ENCODE measurements around the gene HGF. TPM values are rescaled to one million over a fixed set of nuclear protein-coding genes. Genes with fewer than 3 reads are reported as not detected.
A peak's percentile ranks its signal among the peaks of the same experiment; 100 is the strongest.

Gene HGF
- total RNA-seq, 4 donors from 2014 or later = 4.7 to 13.6 (median 8.5) TPM

- H3K27ac ChIP-seq = peak overlapping the region in 2 of 4 donors; percentile 13 to 26
- no peaks in the 10 kb centered on the region for H3K36me3 ChIP-seq
- TF ChIP-seq POLR2A (IDR thresholded peaks at IDR 0.05) (no peak), POLR2AphosphoS5 (IDR thresholded peaks at IDR 0.05) (no peak), EP300 (IDR thresholded peaks at IDR 0.05) (no peak), CTCF (IDR thresholded peaks at IDR 0.05) (no peak)
- 64 to 77% methylated on average over 8 to 12 of the region's 12 CpGs for WGBS, 2 donors (ENCODE audit: low coverage in 1 of 2)
- no peaks in the 10 kb centered on the region for H3K27me3 ChIP-seq
- no peaks in the 10 kb centered on the region for H3K4me1 ChIP-seq
- peak; percentile 60 for ATAC-seq
- H3K9me3 ChIP-seq = no peaks in the 10 kb centered on the region
- H3K4me3 ChIP-seq = no peak overlapping the region
Observed at GRCh38 chr7:81791568-81792518, 22.0 kb upstream of the HGF start.

- Histone ChIP-seq H3K4me1 (no peaks in the 10 kb centered on the region), H3K4me3 (no peak overlapping the region), H3K9me3 (no peaks in the 10 kb centered on the region), H3K36me3 (no peaks in the 10 kb centered on the region), H3K27me3 (no peaks in the 10 kb centered on the region), H3K27ac (no peak overlapping the region)
- no peak for ATAC-seq
- TF ChIP-seq EP300 (IDR thresholded peaks at IDR 0.05) (no peak), POLR2A (IDR thresholded peaks at IDR 0.05) (no peak), CTCF (IDR thresholded peaks at IDR 0.05) (no peak), POLR2AphosphoS5 (IDR thresholded peaks at IDR 0.05) (no peak)
- WGBS, 2 donors (ENCODE audit: low coverage in 1 of 2) = 64 to 80% methylated on average over 1 of the region's 1 CpG
Observed at GRCh38 chr7:81790686-81791085, 20.8 kb upstream of the HGF start.

- no peaks in the 10 kb centered on the region for H3K4me1 ChIP-seq
- H3K9me3 ChIP-seq = no peaks in the 10 kb centered on the region
- WGBS, 2 donors (ENCODE audit: low coverage in 1 of 2) = 36 to 54% methylated on average over 2 of the region's 2 CpGs
- no peak for ATAC-seq
- no peak overlapping the region for H3K27ac ChIP-seq
- H3K4me3 ChIP-seq = no peak overlapping the region
- no peaks in the 10 kb centered on the region for H3K27me3 ChIP-seq
- no peak for TF ChIP-seq CTCF (IDR thresholded peaks at IDR 0.05)
- no peak for TF ChIP-seq POLR2AphosphoS5 (IDR thresholded peaks at IDR 0.05)
- no peak for TF ChIP-seq POLR2A (IDR thresholded peaks at IDR 0.05)
- TF ChIP-seq EP300 (IDR thresholded peaks at IDR 0.05) = no peak
- no peaks in the 10 kb centered on the region for H3K36me3 ChIP-seq
Observed at GRCh38 chr7:81790120-81790500, 20.3 kb upstream of the HGF start.

- no peaks in the 10 kb centered on the region for H3K9me3 ChIP-seq
- no peaks in the 10 kb centered on the region for H3K36me3 ChIP-seq
- H3K27ac ChIP-seq = no peak overlapping the region
- no peak for ATAC-seq
- H3K27me3 ChIP-seq = no peaks in the 10 kb centered on the region
- no peaks in the 10 kb centered on the region for H3K4me1 ChIP-seq
- WGBS, 2 donors (ENCODE audit: low coverage in 1 of 2) = 100% methylated on average over 1 of the region's 1 CpG
- TF ChIP-seq POLR2A (IDR thresholded peaks at IDR 0.05) (no peak), CTCF (IDR thresholded peaks at IDR 0.05) (no peak), EP300 (IDR thresholded peaks at IDR 0.05) (no peak), POLR2AphosphoS5 (IDR thresholded peaks at IDR 0.05) (no peak)
- H3K4me3 ChIP-seq = no peak overlapping the region
Observed at GRCh38 chr7:81789406-81790119, 19.7 kb upstream of the HGF start.

Data from gastroesophageal sphincter (tissue), 4 donors.